ENCODE results near the gene MYRF. TPM values are rescaled to one million over a fixed set of nuclear protein-coding genes. Genes with fewer than 3 reads are reported as not detected.

MYRF gene
- total and polyA plus RNA-seq, 11 donors, result 0.11 to 41.2 (median 0.25) TPM; not detected in 2

GRCh38 chr11:61800331-61801281 lies 48.2 kb downstream of the MYRF start:
- DNase-seq (no peak), ATAC-seq (no peak)
- H3K36me3 ChIP-seq, result peaks cover 0 to 58% (median 31%) of the 10 kb centered on the region in 9 donors
- no peaks in the 10 kb centered on the region for H3K9me3 ChIP-seq
- H3K27ac ChIP-seq, result no peak overlapping the region
- intact Hi-C loops (cut with DNase I), result loop anchor here in 1 of 10 donors (5.0 kb wide), 1 partner anchor 152 kb away; the partner anchor contains the start of gene BEST1
- H3K27me3 ChIP-seq, result no peaks in the 10 kb centered on the region
- no peak overlapping the region for H3K4me3 ChIP-seq
- no peak for TF ChIP-seq CTCF (IDR thresholded peaks at IDR 0.05)
- TF ChIP-seq POLR2A (IDR thresholded peaks at IDR 0.05), result no peak
- peaks cover 0 to 14% (median 6%) of the 10 kb centered on the region in 12 donors for H3K4me1 ChIP-seq
- WGBS, 4 donors, result 78 to 97% (median 92%) methylated on average over 3 of the region's 3 CpGs

- intact Hi-C loops (cut with DNase I), result loop anchor here in 1 of 10 donors (5.0 kb wide), 1 partner anchor 150 kb away; the partner anchor contains the start of gene BEST1
- TF ChIP-seq POLR2A (IDR thresholded peaks at IDR 0.05), result no peak
- TF ChIP-seq CTCF (IDR thresholded peaks at IDR 0.05), result no peak
- Histone ChIP-seq H3K27ac (no peak overlapping the region), H3K4me1 (peaks cover 0 to 10% (median 3%) of the 10 kb centered on the region in 12 donors), H3K9me3 (no peaks in the 10 kb centered on the region), H3K4me3 (no peak overlapping the region), H3K36me3 (peaks cover 0 to 63% (median 35%) of the 10 kb centered on the region in 9 donors), H3K27me3 (no peaks in the 10 kb centered on the region)
- WGBS, 4 donors, result 88 to 93% (median 92%) methylated on average over 5 to 6 of the region's 6 CpGs
- no peak for DNase-seq
- no peak for ATAC-seq
These were observed 50.2 kb downstream of the MYRF start for GRCh38 chr11:61802605-61803004.

- TF ChIP-seq CTCF (IDR thresholded peaks at IDR 0.05) (no peak), POLR2A (IDR thresholded peaks at IDR 0.05) (no peak)
- Histone ChIP-seq H3K9me3 (no peaks in the 10 kb centered on the region), H3K4me3 (no peak overlapping the region), H3K27ac (no peak overlapping the region), H3K4me1 (peaks cover 0 to 7% (median 0%) of the 10 kb centered on the region in 12 donors), H3K36me3 (peaks cover 0 to 75% (median 49%) of the 10 kb centered on the region in 9 donors), H3K27me3 (no peaks in the 10 kb centered on the region)
- peak in 1 of 5 donors; percentile 15 for DNase-seq
- intact Hi-C loops (cut with DNase I), result loop anchor here in 1 of 10 donors (5.0 kb wide), 1 partner anchor 148 kb away; the partner anchor contains the start of gene BEST1
- WGBS, 4 donors, result 55 to 63% (median 58%) methylated on average over 3 of the region's 3 CpGs
- no peak for ATAC-seq
These were observed 51.6 kb downstream of the MYRF start for GRCh38 chr11:61803889-61804647.

Measured in heart left ventricle (tissue), 16 donors.